T-helper 2 cell treated with Interferon-gamma antibody and Interleukin-4, amounts not matched to agents 100 ng/mL and 5 ng/mL, for 36 hours (primary cell): ENCODE results near the gene PSMC3. TPM values are rescaled to one million over a fixed set of nuclear protein-coding genes. Genes with fewer than 3 reads are reported as not detected.

Experiments
- intact Hi-C: fragments of 100-400 bp; cut with micrococcal nuclease; formaldehyde crosslinking; loops from one replicate; pipeline ENCODE4 v1.15.1; 2023
- total RNA-seq: library from RNA; stranded (reverse); gene quantifications from 2 replicates; pipeline ENCODE4 v1.2.3, GENCODE V29; 2022

Gene PSMC3
- total RNA-seq: 176 and 181 TPM in 2 replicates

GRCh38 chr11:47426062-47426956, at the start of gene PSMC3:
Gene PSMC3, minus strand, starts transcription at chr11:47426439. Its CDS starts 160 bp downstream, at chr11:47426279.
- intact Hi-C loops: loop anchor here (1.0 to 10.0 kb wide), 10 partner anchors 18 to 722 kb away; partner anchors contain the start of genes ARHGAP1, CELF1, FNBP4 and NDUFS3

GRCh38 chr11:47470671-47471070, 44.4 kb upstream of the PSMC3 start:
- intact Hi-C loops: no loop called here

- intact Hi-C loops: no loop called here
These were observed 43.3 kb upstream of the PSMC3 start for GRCh38 chr11:47469361-47470179.

GRCh38 chr11:47468598-47469214, 42.5 kb upstream of the PSMC3 start:
- intact Hi-C loops: no loop called here

- intact Hi-C loops: no loop called here
These were observed 41.1 kb upstream of the PSMC3 start for GRCh38 chr11:47467357-47467756.

GRCh38 chr11:47466701-47467250, 40.5 kb upstream of the PSMC3 start:
- intact Hi-C loops: no loop called here

GRCh38 chr11:47466201-47466600, 40.0 kb upstream of the PSMC3 start:
- intact Hi-C loops: no loop called here

GRCh38 chr11:47464483-47464882, 38.2 kb upstream of the PSMC3 start:
- intact Hi-C loops: no loop called here

- intact Hi-C loops: no loop called here
These were observed 35.6 kb upstream of the PSMC3 start for GRCh38 chr11:47461876-47462275.

GRCh38 chr11:47460571-47461235, 34.5 kb upstream of the PSMC3 start:
- intact Hi-C loops: no loop called here

- intact Hi-C loops: loop anchor here (1.0 kb wide), 3 partner anchors 28 to 277 kb away; partner anchors contain the start of gene PSMC3
These were observed 28.0 kb upstream of the PSMC3 start for GRCh38 chr11:47454258-47454671.

GRCh38 chr11:47453365-47453764, 27.1 kb upstream of the PSMC3 start:
- intact Hi-C loops: no loop called here

GRCh38 chr11:47451990-47452389, 25.8 kb upstream of the PSMC3 start:
- intact Hi-C loops: no loop called here

GRCh38 chr11:47451436-47451835, 25.2 kb upstream of the PSMC3 start:
- intact Hi-C loops: no loop called here

GRCh38 chr11:47449541-47449940, 23.3 kb upstream of the PSMC3 start:
- intact Hi-C loops: no loop called here

- intact Hi-C loops: no loop called here
These were observed 22.6 kb upstream of the PSMC3 start, which contains the start of gene RAPSN for GRCh38 chr11:47448566-47449427. Gene RAPSN, minus strand, starts transcription at chr11:47449136. Its CDS starts 172 bp downstream, at chr11:47448964.

- intact Hi-C loops: no loop called here
These were observed 21.7 kb upstream of the PSMC3 start for GRCh38 chr11:47447906-47448305.

- intact Hi-C loops: no loop called here
These were observed 20.6 kb upstream of the PSMC3 start for GRCh38 chr11:47446833-47447232.

GRCh38 chr11:47445840-47446239, 19.6 kb upstream of the PSMC3 start:
- intact Hi-C loops: no loop called here

GRCh38 chr11:47443817-47444216, 17.6 kb upstream of the PSMC3 start:
- intact Hi-C loops: no loop called here
